ENCODE measurements around the gene NTSR2.

NTSR2 gene

GRCh38 chr2:11669454-11670291, at the start of gene NTSR2:
NTSR2 (minus strand) TSS chr2:11670195; CDS start chr2:11670129, 66 bp downstream.
- FAIRE-seq, result no peak

GRCh38 chr2:11719230-11719977, 49.4 kb upstream of the NTSR2 start:
- no peak for FAIRE-seq

- FAIRE-seq, result no peak
These were observed 48.6 kb upstream of the NTSR2 start for GRCh38 chr2:11718606-11719005.

- no peak for FAIRE-seq
These were observed 47.6 kb upstream of the NTSR2 start for GRCh38 chr2:11717623-11718022.

GRCh38 chr2:11716689-11717321, 46.8 kb upstream of the NTSR2 start:
- FAIRE-seq, result no peak

GRCh38 chr2:11715987-11716652, 46.1 kb upstream of the NTSR2 start:
- FAIRE-seq, result no peak

- FAIRE-seq, result no peak
These were observed 43.8 kb upstream of the NTSR2 start for GRCh38 chr2:11713815-11714214.

GRCh38 chr2:11712866-11713265, 42.9 kb upstream of the NTSR2 start:
- no peak for FAIRE-seq

- FAIRE-seq, result no peak
These were observed 41.8 kb upstream of the NTSR2 start for GRCh38 chr2:11711751-11712150.

- no peak for FAIRE-seq
These were observed 41.3 kb upstream of the NTSR2 start for GRCh38 chr2:11711354-11711716.

GRCh38 chr2:11710632-11711353, 40.8 kb upstream of the NTSR2 start:
- FAIRE-seq, result no peak

- FAIRE-seq, result no peak
These were observed 40.2 kb upstream of the NTSR2 start for GRCh38 chr2:11710210-11710609.

GRCh38 chr2:11709293-11709692, 39.3 kb upstream of the NTSR2 start:
- FAIRE-seq, result no peak

GRCh38 chr2:11708106-11708505, 38.1 kb upstream of the NTSR2 start:
- no peak for FAIRE-seq

GRCh38 chr2:11705711-11706110, 35.7 kb upstream of the NTSR2 start:
- FAIRE-seq, result no peak

GRCh38 chr2:11705063-11705462, 35.1 kb upstream of the NTSR2 start:
- no peak for FAIRE-seq

- FAIRE-seq, result no peak
These were observed 33.7 kb upstream of the NTSR2 start for GRCh38 chr2:11703700-11704099.

- FAIRE-seq, result no peak
These were observed 33.0 kb upstream of the NTSR2 start for GRCh38 chr2:11702946-11703345.

- no peak for FAIRE-seq
These were observed 31.8 kb upstream of the NTSR2 start for GRCh38 chr2:11701751-11702301.

- FAIRE-seq, result no peak
These were observed 31.2 kb upstream of the NTSR2 start for GRCh38 chr2:11701206-11701605.

GRCh38 chr2:11699686-11700670, 30.0 kb upstream of the NTSR2 start:
- no peak for FAIRE-seq

Data from G401.6 (cell line).